DOHH2 (cell line): ENCODE data around the gene ATXN7L3.

Source experiments
- CTCF ChIP-seq: fragments of 200-600 bp; sonication (generic); IDR thresholded peaks from one replicate; pipeline ENCODE4 v1.5.1; 2014; ENCODE audit warnings: antibody characterized with exemption, mild to moderate bottlenecking, low read depth, low read length; ENCODE audit not compliant: poor library complexity, severe bottlenecking
- EZH2phosphoT487 ChIP-seq: fragments of 200-600 bp; sonication (generic); IDR thresholded peaks from 2 replicates; pipeline ENCODE4 v1.6.1; 2017; ENCODE audit warnings: borderline replicate concordance, mild to moderate bottlenecking, antibody characterized with exemption, low read length, moderate library complexity, mixed read lengths

- TF ChIP-seq CTCF (no peak), EZH2phosphoT487 (no peak)
These were observed 22.0 kb downstream of the ATXN7L3 start for GRCh38 chr17:44177640-44178039.
